MM.1S (cell line): ENCODE data around the gene FGF14.

Experiments used
- EZH2phosphoT487 ChIP-seq: fragments of 300-600 bp; sonication (generic); IDR thresholded peaks from 2 replicates; pipeline ENCODE4 v1.6.1; 2018; ENCODE audit warnings: antibody characterized with exemption, low read length
- TF ChIP-seq, protein P1 (sequence below): fragments of 300-600 bp; sonication (generic); IDR thresholded peaks from 2 replicates; pipeline ENCODE4 v1.5.1; 2016; ENCODE audit warnings: antibody characterized with exemption, low read length, mixed read lengths

- TF ChIP-seq, protein P1, sequence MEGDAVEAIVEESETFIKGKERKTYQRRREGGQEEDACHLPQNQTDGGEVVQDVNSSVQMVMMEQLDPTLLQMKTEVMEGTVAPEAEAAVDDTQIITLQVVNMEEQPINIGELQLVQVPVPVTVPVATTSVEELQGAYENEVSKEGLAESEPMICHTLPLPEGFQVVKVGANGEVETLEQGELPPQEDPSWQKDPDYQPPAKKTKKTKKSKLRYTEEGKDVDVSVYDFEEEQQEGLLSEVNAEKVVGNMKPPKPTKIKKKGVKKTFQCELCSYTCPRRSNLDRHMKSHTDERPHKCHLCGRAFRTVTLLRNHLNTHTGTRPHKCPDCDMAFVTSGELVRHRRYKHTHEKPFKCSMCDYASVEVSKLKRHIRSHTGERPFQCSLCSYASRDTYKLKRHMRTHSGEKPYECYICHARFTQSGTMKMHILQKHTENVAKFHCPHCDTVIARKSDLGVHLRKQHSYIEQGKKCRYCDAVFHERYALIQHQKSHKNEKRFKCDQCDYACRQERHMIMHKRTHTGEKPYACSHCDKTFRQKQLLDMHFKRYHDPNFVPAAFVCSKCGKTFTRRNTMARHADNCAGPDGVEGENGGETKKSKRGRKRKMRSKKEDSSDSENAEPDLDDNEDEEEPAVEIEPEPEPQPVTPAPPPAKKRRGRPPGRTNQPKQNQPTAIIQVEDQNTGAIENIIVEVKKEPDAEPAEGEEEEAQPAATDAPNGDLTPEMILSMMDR: no peak
- TF ChIP-seq EZH2phosphoT487: no peak
Observed at GRCh38 chr13:101979825-101980224, 422.0 kb downstream of the FGF14 start.
